ENCODE measurements around the gene KRT79.
"Not testable (repeated sequence)": the region's sequence is repeated elsewhere in the genome, so short reads cannot be mapped to it uniquely, and the experiment has no call there.

Gene KRT79

DNA sequence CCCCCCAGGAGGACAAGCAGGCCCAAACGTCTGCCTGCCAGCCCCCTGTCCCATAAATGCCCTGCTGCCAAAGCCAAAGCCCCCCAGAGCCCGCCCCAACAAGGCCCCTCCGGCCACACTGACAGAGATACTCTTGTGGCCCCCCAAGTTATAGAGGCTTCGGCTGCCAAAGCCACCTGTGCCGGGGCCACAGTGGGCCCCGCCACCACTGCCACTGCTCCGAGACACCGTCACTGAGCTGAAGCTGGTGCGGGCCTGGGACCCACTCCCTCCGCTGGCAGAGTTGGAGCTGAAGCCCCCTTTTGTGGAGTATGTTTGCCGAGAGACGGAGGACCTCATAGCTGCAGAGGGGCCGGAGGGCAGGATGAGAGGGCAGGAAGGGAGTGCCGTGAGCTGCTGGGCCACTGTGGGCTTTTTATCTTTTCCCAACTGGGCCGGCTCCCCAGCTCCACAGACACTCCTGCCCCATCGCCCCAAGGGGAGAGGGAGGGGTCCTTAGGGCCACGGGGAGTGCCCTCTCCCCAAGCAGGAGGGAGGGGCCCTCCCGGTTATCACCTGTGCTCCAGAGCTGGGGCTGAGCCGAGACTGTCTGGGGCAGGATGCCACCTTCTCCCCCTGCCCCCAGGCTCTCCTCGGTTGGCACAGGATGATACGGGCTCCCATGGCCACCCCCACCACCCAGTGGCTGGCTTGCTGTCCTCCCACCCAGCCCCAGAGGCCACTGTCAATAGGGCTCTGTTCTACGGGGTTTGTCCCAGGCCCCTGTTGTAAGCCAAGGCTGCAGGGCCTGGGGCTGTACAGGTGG, at the start of gene KRT79:
Gene KRT79 (minus strand): TSS at position 390 of the 805 bp plus-strand sequence. CDS start 51 bp downstream, at position 339.
- no peak for TF ChIP-seq Cebpa-rat (IDR thresholded peaks at IDR 0.05)
- Histone ChIP-seq H3K4me1 (peaks cover 11 to 73% (median 42%) of the 10 kb centered on the region in 10 experiments), H3K9ac (no peak within 1 kb of the TSS), H3K4me3 (no peak within 1 kb of the TSS), H3K4me2 (peak within 1 kb of the TSS in 7 of 11 experiments; percentile 60 to 94 (median 80); a peak in 13 of 22 replicates), H3K27me3 (no peaks in the 10 kb centered on the region), H3K27ac (peak within 1 kb of the TSS in 9 of 11 experiments; percentile 41 to 71 (median 62); a peak in 10 of 22 replicates), H3K9me3 (replicated peaks in 1 of 11) (no peaks in the 10 kb centered on the region), H4K20me1 (no peaks in the 10 kb centered on the region; a peak in 1 of 22 replicates), H3K36me3 (no peaks in the 10 kb centered on the region)

DNA sequence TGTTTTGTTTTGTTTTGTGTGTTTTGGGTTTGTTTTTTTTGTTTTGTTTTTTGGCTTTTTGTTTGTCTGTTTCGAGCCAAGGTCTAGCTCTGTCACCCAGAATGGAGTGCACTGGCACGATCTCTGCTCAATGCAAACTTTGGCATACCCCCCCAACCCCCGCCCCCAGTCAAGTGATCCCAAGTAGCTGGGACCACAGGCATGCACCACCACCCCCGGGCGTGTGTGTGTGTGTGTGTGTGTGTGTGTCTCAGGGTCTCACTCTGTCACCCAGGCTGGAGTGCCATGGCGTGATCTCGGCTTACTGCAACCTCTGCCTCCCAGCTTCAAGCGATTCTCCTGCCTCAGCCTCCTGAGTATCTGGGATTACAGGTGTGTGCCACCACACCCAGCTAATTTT, 46.4 kb upstream of the KRT79 start:
- not testable (repeated sequence) for H3K4me3 ChIP-seq; H3K27ac ChIP-seq; H4K20me1 ChIP-seq; H3K27me3 ChIP-seq; H3K9me3 ChIP-seq (replicated peaks in 1 of 11); H3K36me3 ChIP-seq
- Histone ChIP-seq H3K4me2 (peak overlapping the region in 8 of 11 experiments; percentile 64 to 76 (median 69); a peak in 16 of 22 replicates), H3K9ac (peak overlapping the region in 4 of 11 experiments; percentile 7 to 33 (median 18); a peak in 3 of 22 replicates), H3K4me1 (peaks cover 4 to 42% (median 33%) of the 10 kb centered on the region in 10 experiments; a peak in 18 of 20 replicates)

- no peaks in the 10 kb centered on the region for H4K20me1 ChIP-seq
- H3K4me3 ChIP-seq = peak overlapping the region in 7 of 10 experiments; percentile 15 to 53 (median 43); a peak in 11 of 20 replicates
- peaks cover 10 to 49% (median 40%) of the 10 kb centered on the region in 10 experiments for H3K4me1 ChIP-seq
- H3K4me2 ChIP-seq = peak overlapping the region; percentile 64 to 89 (median 71)
- H3K9me3 ChIP-seq (replicated peaks in 1 of 11) = no peaks in the 10 kb centered on the region
- H3K9ac ChIP-seq = peak overlapping the region in 8 of 11 experiments; percentile 19 to 53 (median 34); a peak in 9 of 22 replicates
- 0 out of 22 replicates have a peak overlapping the region, but pooled peaks of 1 of the 11 experiments have one; percentile 11 for H3K27ac ChIP-seq
- no peak for TF ChIP-seq Cebpa-rat (IDR thresholded peaks at IDR 0.05)
- H3K27me3 ChIP-seq = no peaks in the 10 kb centered on the region
- no peaks in the 10 kb centered on the region for H3K36me3 ChIP-seq
These were observed 45.6 kb upstream of the KRT79 start for GRCh38 chr12:52879394-52880351.

- Histone ChIP-seq H3K36me3 (no peaks in the 10 kb centered on the region), H3K4me2 (peak overlapping the region; percentile 54 to 89 (median 68); a peak in 21 of 22 replicates), H3K4me3 (no peak overlapping the region), H3K4me1 (peaks cover 18 to 59% (median 46%) of the 10 kb centered on the region in 10 experiments), H3K27ac (0 out of 22 replicates have a peak overlapping the region, but pooled peaks of 1 of the 11 experiments have one; percentile 11), H4K20me1 (no peaks in the 10 kb centered on the region), H3K9ac (peak overlapping the region in 8 of 11 experiments; percentile 7 to 53 (median 34); a peak in 7 of 22 replicates), H3K27me3 (no peaks in the 10 kb centered on the region), H3K9me3 (replicated peaks in 1 of 11) (no peaks in the 10 kb centered on the region)
- TF ChIP-seq Cebpa-rat (IDR thresholded peaks at IDR 0.05) = no peak
These were observed 44.6 kb upstream of the KRT79 start for GRCh38 chr12:52878507-52879393.

- Histone ChIP-seq H3K4me1 (peaks cover 33 to 67% (median 51%) of the 10 kb centered on the region in 10 experiments), H3K4me3 (no peak overlapping the region), H3K4me2 (no peak overlapping the region), H4K20me1 (no peaks in the 10 kb centered on the region), H3K27ac (no peak overlapping the region), H3K9me3 (replicated peaks in 1 of 11) (no peaks in the 10 kb centered on the region), H3K27me3 (no peaks in the 10 kb centered on the region), H3K9ac (no peak overlapping the region), H3K36me3 (no peaks in the 10 kb centered on the region)
- no peak for TF ChIP-seq Cebpa-rat (IDR thresholded peaks at IDR 0.05)
These were observed 43.1 kb upstream of the KRT79 start for GRCh38 chr12:52877242-52877641.

DNA sequence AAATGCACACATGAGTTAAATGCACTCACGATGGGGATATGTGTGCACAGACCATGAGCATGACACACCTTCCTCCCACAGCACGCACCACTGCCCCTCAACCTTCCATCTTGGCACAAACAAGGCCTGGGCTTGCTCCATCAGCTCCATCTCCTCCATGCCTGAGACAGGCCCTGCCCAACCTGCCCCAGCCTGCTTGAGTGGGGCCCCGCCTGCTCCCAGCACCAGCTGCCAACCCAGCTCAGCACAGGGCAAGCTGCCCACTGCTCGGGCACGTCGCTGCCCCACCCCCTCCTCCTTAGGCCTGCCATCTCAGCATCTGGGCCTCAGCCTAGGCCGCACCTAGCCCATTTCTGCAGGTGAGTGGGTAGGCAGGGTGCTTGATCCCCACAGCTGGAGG, 42.3 kb upstream of the KRT79 start:
- TF ChIP-seq Cebpa-rat (IDR thresholded peaks at IDR 0.05) = no peak
- peaks cover 42 to 74% (median 55%) of the 10 kb centered on the region in 10 experiments for H3K4me1 ChIP-seq

GRCh38 chr12:52874573-52875435, 40.7 kb upstream of the KRT79 start:
- H3K4me1 ChIP-seq = peaks cover 39 to 86% (median 61%) of the 10 kb centered on the region in 10 experiments
- H3K27me3 ChIP-seq = no peaks in the 10 kb centered on the region
- peak overlapping the region; percentile 59 to 97 (median 80); a peak in 21 of 22 replicates for H3K27ac ChIP-seq
- H3K4me2 ChIP-seq = peak overlapping the region; percentile 74 to 98 (median 95)
- H3K9ac ChIP-seq = peak overlapping the region; percentile 66 to 94 (median 78)
- TF ChIP-seq Cebpa-rat (IDR thresholded peaks at IDR 0.05) = no peak
- H4K20me1 ChIP-seq = no peaks in the 10 kb centered on the region
- no peaks in the 10 kb centered on the region for H3K9me3 ChIP-seq (replicated peaks in 1 of 11)
- no peaks in the 10 kb centered on the region for H3K36me3 ChIP-seq
- peak overlapping the region; percentile 47 to 71 (median 55) for H3K4me3 ChIP-seq

More for the DNA sequence above, 42.3 kb upstream of the KRT79 start:
- Histone ChIP-seq H3K27me3 (no peaks in the 10 kb centered on the region), H3K36me3 (no peaks in the 10 kb centered on the region), H3K4me3 (no peak overlapping the region), H3K27ac (no peak overlapping the region), H3K9ac (no peak overlapping the region), H3K9me3 (replicated peaks in 1 of 11) (no peaks in the 10 kb centered on the region), H3K4me2 (peak overlapping the region in 4 of 11 experiments; percentile 9 to 44 (median 32); a peak in 4 of 22 replicates), H4K20me1 (no peaks in the 10 kb centered on the region)
